GM12891 (cell line): ENCODE measurements around the gene TMEM271.
"Not testable (repeated sequence)": the region's sequence is repeated elsewhere in the genome, so short reads cannot be mapped to it uniquely, and the experiment has no call there.

Experiments
- DNase-seq: peaks from one replicate; pipeline ENCODE4 v3.0.0; 2011; ENCODE audit warnings: low spot score; ENCODE audit not compliant: insufficient read length
- FAIRE-seq: peaks from 2 replicates; lab custom pipeline; 2011; peaks lifted over from hg19 to GRCh38; lab: Jason Lieb, UNC
- PAX5 ChIP-seq: IDR thresholded peaks from 2 replicates; pipeline ENCODE4 v1.6.1; 2011; ENCODE audit warnings: low read length, moderate library complexity, mild to moderate bottlenecking; ENCODE audit not compliant: insufficient read depth, severe bottlenecking
- POLR2A ChIP-seq: IDR thresholded peaks from 2 replicates; pipeline ENCODE4 v1.6.1; 2011; ENCODE audit warnings: low read depth, low read length, control low read depth
- POLR2AphosphoS5 ChIP-seq: IDR thresholded peaks from 2 replicates; pipeline ENCODE4 v1.6.1; 2011; ENCODE audit warnings: low read depth, low read length, control low read depth
- POU2F2 ChIP-seq: IDR thresholded peaks from 2 replicates; pipeline ENCODE4 v1.6.1; 2011; ENCODE audit warnings: low read depth, mild to moderate bottlenecking, control low read depth, low read length, moderate library complexity
- SPI1 ChIP-seq: IDR thresholded peaks from 2 replicates; pipeline ENCODE4 v1.6.1; 2011; ENCODE audit warnings: low read depth, low read length, control low read depth
- TAF1 ChIP-seq: IDR thresholded peaks from 2 replicates; pipeline ENCODE4 v1.6.1; 2011; ENCODE audit warnings: low read depth, low read length, control low read depth

TMEM271 gene

GRCh38 chr4:571838-572572 is 4.1 kb downstream of the TMEM271 start:
- no peak for FAIRE-seq
- no peak for TF ChIP-seq POU2F2
- TF ChIP-seq POLR2A, result no peak
- TF ChIP-seq POLR2AphosphoS5, result no peak
- no peak for TF ChIP-seq PAX5
- TF ChIP-seq TAF1, result no peak
- TF ChIP-seq SPI1, result no peak
- no peak for DNase-seq

DNA sequence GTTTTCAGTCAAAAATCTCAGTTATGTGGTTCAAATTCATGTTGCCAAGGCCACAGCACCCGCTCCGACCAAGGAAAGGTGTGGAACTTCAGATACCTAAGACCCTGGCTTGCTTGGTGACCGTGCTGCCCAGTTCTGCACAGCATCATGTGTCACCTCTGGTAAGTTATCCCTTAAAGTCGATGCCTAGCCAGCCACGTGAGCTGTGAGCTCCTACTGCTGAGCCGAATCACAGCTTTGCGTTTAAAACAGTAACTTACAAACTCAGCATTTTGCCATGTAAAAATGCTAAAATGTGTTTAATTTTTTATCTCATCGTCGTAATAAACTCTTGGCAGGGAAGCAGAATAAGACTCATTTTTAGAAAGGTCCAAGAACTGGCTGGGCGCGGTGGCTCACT is 5.3 kb downstream of the TMEM271 start:
- TF ChIP-seq SPI1, result no peak
- TF ChIP-seq POLR2AphosphoS5, result no peak
- no peak for TF ChIP-seq TAF1
- TF ChIP-seq POU2F2, result no peak
- no peak for TF ChIP-seq PAX5
- no peak for TF ChIP-seq POLR2A
- FAIRE-seq, result no peak
- DNase-seq, result no peak

DNA sequence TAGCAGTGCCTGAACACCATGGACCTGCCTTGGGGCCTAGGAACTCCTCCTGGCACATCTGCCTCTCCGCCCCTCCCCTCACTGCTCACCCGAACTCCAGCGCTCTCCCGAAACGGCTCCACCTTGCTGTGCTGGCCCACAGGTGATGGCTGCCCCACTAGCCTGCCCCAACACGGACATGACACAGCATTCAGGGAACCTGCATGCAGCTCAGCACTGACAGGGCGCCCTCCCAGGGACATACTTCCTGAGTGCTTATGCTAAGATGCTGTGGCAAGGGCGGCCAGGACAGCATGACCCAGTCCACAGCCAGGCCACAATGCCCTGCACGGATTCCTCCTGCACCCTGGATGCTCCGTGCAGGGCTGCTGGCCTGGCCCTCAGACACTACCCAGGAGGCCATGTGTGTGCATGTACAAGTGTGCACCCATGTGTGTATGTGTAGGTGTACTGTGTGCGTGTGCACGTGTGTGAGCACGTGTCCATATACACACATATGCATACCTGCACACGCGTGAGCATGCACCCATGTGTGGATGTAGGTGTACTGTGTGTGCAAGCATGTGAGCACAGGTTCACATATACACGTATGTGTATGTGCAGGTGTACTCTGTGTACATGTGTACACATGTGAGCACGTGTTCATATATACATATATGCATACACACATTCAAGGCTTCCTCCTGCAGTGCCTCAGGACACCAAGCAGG is 6.0 kb downstream of the TMEM271 start:
- TF ChIP-seq POLR2AphosphoS5 (no peak), PAX5 (no peak), TAF1 (no peak), SPI1 (no peak), POLR2A (no peak), POU2F2 (no peak)
- DNase-seq, result no peak
- no peak for FAIRE-seq

- no peak for FAIRE-seq
These were observed 7.1 kb downstream of the TMEM271 start for GRCh38 chr4:568962-569361.

GRCh38 chr4:568351-568652 is 7.8 kb downstream of the TMEM271 start:
- FAIRE-seq (no peak), DNase-seq (no peak)
- TF ChIP-seq TAF1, result no peak
- no peak for TF ChIP-seq POLR2A
- no peak for TF ChIP-seq PAX5
- no peak for TF ChIP-seq POU2F2
- no peak for TF ChIP-seq SPI1
- TF ChIP-seq POLR2AphosphoS5, result no peak

More at GRCh38 chr4:568962-569361, 7.1 kb downstream of the TMEM271 start:
- DNase-seq, result no peak
- TF ChIP-seq POU2F2 (no peak), POLR2AphosphoS5 (no peak), PAX5 (no peak)

- FAIRE-seq (no peak), DNase-seq (no peak)
- no peak for TF ChIP-seq POLR2AphosphoS5
- no peak for TF ChIP-seq POLR2A
- no peak for TF ChIP-seq POU2F2
- no peak for TF ChIP-seq TAF1
- no peak for TF ChIP-seq SPI1
- no peak for TF ChIP-seq PAX5
These were observed 8.4 kb downstream of the TMEM271 start for GRCh38 chr4:567457-568350.

DNA sequence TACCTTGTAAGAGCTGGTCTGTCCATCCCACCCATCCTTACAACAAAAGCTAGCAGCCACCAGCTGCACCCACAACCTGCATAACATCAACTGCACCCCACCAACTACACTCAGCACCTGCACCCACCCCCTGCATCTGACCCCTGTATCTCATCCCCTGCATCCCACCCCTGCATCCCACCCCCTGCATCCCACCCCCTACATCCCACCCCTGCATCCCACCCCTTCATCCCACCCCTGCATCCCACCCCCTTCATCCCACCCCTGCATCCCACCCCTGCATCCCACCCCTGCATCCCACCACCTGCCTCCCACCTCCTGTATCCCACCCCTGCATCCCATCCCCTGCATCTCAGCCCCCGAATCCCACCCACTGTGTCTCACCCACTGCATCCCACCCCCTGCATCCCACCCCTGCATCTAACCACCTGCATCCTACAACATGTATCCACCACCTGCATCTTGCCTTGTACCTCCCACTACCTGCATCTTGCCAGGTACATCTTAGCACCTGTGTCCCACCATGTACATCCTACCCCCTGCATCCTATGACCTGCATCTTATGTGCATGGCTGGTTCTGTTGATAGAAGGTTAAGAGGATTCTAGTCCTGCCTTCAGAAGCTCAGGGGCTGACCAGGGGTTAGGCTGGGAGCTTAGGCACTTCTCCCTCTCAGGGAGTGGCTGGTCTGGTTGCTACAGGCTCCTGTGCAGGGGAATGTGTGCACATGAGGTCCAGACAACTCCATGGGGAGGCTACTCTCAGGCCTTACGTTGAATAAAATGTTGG is 9.4 kb downstream of the TMEM271 start:
- TF ChIP-seq POLR2AphosphoS5 (no peak), SPI1 (no peak), PAX5 (no peak), POU2F2 (no peak), TAF1 (no peak), POLR2A (no peak)
- DNase-seq, result peak; percentile 62
- FAIRE-seq, result no peak

GRCh38 chr4:566035-566434 is 10.1 kb downstream of the TMEM271 start:
- TF ChIP-seq SPI1 (no peak), TAF1 (no peak), POU2F2 (no peak), PAX5 (no peak), POLR2AphosphoS5 (no peak), POLR2A (no peak)
- no peak for FAIRE-seq
- no peak for DNase-seq

- FAIRE-seq, DNase-seq: not testable (repeated sequence)
These were observed 10.5 kb downstream of the TMEM271 start for GRCh38 chr4:565614-566013.

DNA sequence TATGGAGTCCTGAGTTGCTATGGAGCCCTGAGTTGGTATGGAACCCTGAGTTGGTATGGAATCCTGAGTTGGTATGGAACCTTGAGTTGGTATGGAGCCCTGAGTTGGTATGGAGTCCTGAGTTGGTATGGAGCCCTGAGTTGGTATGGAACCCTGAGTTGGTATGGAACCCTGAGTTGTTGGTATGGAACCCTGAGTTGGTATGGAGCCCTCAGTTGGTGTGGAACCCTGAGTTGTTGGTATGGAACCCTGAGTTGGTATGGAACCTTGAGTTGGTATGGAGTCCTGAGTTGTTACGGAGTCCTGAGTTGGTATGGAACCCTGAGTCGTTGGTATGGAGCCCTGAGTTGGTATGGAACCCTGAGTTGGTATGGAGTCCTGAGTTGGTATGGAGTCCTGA is 13.6 kb downstream of the TMEM271 start:
- DNase-seq, FAIRE-seq: not testable (repeated sequence)
